ENCODE results near the gene MED20.
"Not testable (repeated sequence)": the region's sequence is repeated elsewhere in the genome, so short reads cannot be mapped to it uniquely, and the experiment has no call there.

The MED20 gene

DNA sequence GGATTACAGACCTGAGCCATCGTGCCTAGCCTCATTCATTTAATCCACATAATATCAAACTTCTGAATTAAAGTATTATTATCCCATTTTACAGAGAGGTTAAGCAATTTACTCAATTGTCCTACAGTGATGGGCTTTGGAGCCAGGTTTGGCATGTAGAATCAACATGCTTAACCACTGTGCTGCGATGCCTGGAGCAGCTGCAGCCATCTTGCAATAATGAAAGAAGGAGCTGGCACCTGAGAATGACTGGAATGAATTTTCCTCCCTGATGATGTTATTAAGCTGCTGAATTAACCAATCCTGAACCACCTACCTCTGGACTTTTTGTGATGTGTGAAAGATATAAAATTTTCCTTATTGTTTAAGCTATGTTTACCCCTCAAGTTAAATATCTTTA is 33.7 kb upstream of the MED20 start:
- Mint-ChIP-seq H3K9me3 (peaks cover 9% of the 10 kb centered on the region), H3K4me1 (ENCODE audit: low read depth) (peaks cover 17% of the 10 kb centered on the region), H3K4me3 (no peak overlapping the region), H3K27me3 (ENCODE audit: low read depth) (no peaks in the 10 kb centered on the region), H3K36me3 (ENCODE audit: low read depth) (peaks cover 10% of the 10 kb centered on the region), H3K27ac (no peak overlapping the region)

DNA sequence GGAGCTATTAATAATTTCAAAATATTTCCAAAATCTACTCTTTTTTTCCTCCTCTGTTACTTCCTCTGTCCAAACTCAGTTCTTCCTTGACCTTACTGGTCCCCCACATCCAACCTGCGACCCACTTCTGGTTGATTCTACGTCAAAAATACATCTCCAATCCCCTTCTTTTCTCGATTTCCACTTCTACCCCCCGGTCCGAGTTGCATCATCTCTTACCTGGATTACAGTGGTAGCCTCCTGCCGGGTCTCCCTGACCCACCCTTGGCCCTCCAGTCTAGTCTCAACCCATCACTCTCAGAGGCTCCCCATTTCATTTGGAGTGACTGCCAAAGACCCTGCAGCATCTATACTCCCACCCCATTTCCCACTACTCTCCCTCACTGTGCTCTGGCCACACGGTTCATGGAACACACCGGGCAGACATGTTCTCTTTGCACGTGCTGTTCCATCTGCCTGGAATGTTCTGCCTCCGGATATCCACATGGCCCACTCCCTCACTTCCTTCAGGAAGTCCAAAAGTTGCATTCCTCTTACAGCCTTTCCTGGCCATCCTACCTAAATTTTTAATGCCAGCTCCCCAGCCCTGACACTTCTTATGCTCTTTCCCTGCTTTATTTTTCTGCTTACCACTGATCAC is 26.8 kb upstream of the MED20 start:
- no peaks in the 10 kb centered on the region for H3K27me3 Mint-ChIP-seq (ENCODE audit: low read depth)
- H3K4me1 Mint-ChIP-seq (ENCODE audit: low read depth), result peaks cover 16% of the 10 kb centered on the region
- peaks cover 13% of the 10 kb centered on the region for H3K36me3 Mint-ChIP-seq (ENCODE audit: low read depth)
- H3K27ac Mint-ChIP-seq, result no peak overlapping the region
- H3K9me3 Mint-ChIP-seq, result no peaks in the 10 kb centered on the region
- no peak overlapping the region for H3K4me3 Mint-ChIP-seq

DNA sequence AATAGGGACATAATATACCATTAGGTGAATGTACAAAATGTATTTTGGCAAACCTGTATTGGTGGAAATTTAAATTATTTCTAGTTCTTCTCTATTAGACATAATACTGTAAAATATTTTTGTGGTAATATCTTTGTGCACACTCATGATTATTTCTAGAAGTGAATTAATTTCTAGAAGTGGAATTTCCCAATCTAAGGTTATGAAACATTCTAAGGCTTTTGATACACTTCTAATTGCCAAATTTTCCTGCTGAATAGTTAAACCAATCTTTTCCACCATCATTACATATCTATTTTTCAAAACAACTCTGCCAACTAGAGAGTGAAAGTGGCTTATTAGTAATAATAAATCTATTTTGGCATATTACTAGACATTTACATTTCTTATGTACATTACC is 22.5 kb upstream of the MED20 start:
- H3K9me3 Mint-ChIP-seq, result no peaks in the 10 kb centered on the region
- H3K4me3 Mint-ChIP-seq, result no peak overlapping the region
- H3K27me3 Mint-ChIP-seq (ENCODE audit: low read depth), result no peaks in the 10 kb centered on the region
- H3K36me3 Mint-ChIP-seq (ENCODE audit: low read depth), result peaks cover 34% of the 10 kb centered on the region
- H3K4me1 Mint-ChIP-seq (ENCODE audit: low read depth), result peaks cover 37% of the 10 kb centered on the region
- H3K27ac Mint-ChIP-seq, result no peak overlapping the region

GRCh38 chr6:41942882-41943281 is 21.9 kb upstream of the MED20 start:
- H3K4me1 Mint-ChIP-seq (ENCODE audit: low read depth), result peaks cover 40% of the 10 kb centered on the region
- H3K27me3 Mint-ChIP-seq (ENCODE audit: low read depth); H3K9me3 Mint-ChIP-seq: not testable (repeated sequence)
- peaks cover 38% of the 10 kb centered on the region for H3K36me3 Mint-ChIP-seq (ENCODE audit: low read depth)
- peak overlapping the region; percentile 86 for H3K4me3 Mint-ChIP-seq
- peak overlapping the region; percentile 93 for H3K27ac Mint-ChIP-seq

DNA sequence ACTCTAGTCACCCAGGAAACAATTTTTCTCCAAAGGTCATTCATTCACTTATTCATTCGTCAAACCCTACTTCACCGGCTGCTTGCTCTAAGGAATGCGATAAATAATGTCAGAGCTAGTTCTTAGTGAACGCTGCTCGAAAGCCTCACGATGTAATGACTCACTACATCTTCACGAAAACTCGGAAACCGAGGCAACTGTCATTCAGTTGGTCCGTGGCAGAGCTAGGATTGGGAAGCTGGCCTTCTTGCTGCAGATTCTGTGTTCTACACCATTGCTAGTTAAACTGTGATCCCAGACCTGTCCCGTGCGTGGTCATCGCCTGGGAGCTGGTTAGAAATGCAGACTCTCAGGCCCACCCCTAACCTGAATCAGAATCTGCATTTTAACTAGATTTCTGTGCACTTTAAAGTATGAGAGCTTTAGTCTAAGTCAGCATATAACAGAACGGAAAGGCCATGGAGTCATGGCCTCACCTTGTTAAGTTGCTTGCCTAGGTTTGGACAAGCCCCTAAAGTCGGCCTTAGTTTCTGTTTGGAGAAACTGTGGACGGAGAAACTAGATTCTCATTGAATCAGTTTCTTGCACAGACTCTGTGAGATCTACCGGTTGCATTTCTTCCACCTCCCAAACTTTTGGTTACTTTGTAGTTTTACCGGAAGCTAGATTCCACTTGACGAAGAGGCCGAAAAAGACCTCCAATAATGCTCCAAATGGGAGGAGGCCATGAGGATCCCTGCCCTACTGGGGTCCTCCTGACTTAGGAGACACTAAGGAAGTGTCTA is 21.3 kb upstream of the MED20 start:
- Mint-ChIP-seq H3K27me3 (ENCODE audit: low read depth) (no peaks in the 10 kb centered on the region), H3K4me3 (peak overlapping the region; percentile 86), H3K36me3 (ENCODE audit: low read depth) (peaks cover 38% of the 10 kb centered on the region), H3K9me3 (no peaks in the 10 kb centered on the region), H3K27ac (peak overlapping the region; percentile 93), H3K4me1 (ENCODE audit: low read depth) (peaks cover 40% of the 10 kb centered on the region)

DNA sequence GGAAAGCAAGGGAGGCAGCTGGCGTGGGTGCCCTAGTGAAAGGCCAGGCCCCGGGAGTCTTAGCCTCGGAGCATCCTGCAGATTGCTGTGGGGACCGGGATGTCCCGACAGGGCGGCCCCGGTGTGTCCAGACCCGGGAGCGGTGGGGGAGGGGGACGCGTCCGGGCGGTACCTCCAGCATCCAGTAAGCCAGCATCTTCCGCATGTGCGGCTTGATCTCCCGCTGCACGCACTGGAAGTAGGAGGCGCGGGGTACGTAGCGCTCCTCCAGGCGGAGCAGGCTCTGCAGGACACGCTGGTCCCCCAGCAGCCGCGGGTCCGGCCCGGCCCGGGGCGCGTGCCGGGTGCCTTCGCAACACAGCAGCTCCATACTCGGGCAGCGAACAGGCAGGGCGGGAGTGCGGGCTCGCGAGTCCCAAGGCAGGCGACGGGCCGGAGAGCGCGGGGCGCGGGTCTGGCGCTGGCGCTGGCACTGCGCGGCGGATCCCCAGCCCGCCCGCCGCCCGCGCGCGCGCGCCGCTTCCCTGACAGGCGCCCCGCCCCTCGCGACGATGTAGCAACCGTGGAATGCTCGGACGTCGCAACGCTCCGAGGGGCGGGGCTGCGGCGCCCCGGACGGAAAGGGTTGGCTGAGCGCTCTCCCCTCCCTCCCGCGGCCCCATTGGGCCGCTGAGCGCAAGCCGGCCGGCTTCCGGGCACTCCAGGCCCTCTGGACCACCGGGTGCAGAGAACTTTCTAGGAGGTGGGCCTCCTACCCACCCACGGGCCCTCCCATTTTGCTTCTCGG is 20.5 kb upstream of the MED20 start, which contains the start of gene CCND3:
Gene CCND3, minus strand, starts transcription at position 529 of the 787 bp plus-strand sequence. Its CDS starts 159 bp downstream, at position 370.
- no peaks in the 10 kb centered on the region for H3K27me3 Mint-ChIP-seq (ENCODE audit: low read depth)
- H3K27ac Mint-ChIP-seq, result peak within 1 kb of the TSS; percentile 93
- H3K4me1 Mint-ChIP-seq (ENCODE audit: low read depth), result peaks cover 46% of the 10 kb centered on the region
- no peaks in the 10 kb centered on the region for H3K9me3 Mint-ChIP-seq
- H3K4me3 Mint-ChIP-seq, result peak within 1 kb of the TSS; percentile 100
- peaks cover 44% of the 10 kb centered on the region for H3K36me3 Mint-ChIP-seq (ENCODE audit: low read depth)

- Mint-ChIP-seq H3K27me3 (ENCODE audit: low read depth) (no peaks in the 10 kb centered on the region), H3K4me1 (ENCODE audit: low read depth) (peaks cover 49% of the 10 kb centered on the region), H3K9me3 (no peaks in the 10 kb centered on the region), H3K27ac (peak overlapping the region; percentile 89), H3K4me3 (peak overlapping the region; percentile 100), H3K36me3 (ENCODE audit: low read depth) (peaks cover 50% of the 10 kb centered on the region)
These were observed 19.9 kb upstream of the MED20 start for GRCh38 chr6:41940759-41941279.

- no peaks in the 10 kb centered on the region for H3K27me3 Mint-ChIP-seq (ENCODE audit: low read depth)
- H3K27ac Mint-ChIP-seq, result peak overlapping the region; percentile 89
- H3K36me3 Mint-ChIP-seq (ENCODE audit: low read depth), result peaks cover 57% of the 10 kb centered on the region
- peaks cover 56% of the 10 kb centered on the region for H3K4me1 Mint-ChIP-seq (ENCODE audit: low read depth)
- no peaks in the 10 kb centered on the region for H3K9me3 Mint-ChIP-seq
- H3K4me3 Mint-ChIP-seq, result peak overlapping the region; percentile 100
These were observed 19.2 kb upstream of the MED20 start for GRCh38 chr6:41939848-41940758.

DNA sequence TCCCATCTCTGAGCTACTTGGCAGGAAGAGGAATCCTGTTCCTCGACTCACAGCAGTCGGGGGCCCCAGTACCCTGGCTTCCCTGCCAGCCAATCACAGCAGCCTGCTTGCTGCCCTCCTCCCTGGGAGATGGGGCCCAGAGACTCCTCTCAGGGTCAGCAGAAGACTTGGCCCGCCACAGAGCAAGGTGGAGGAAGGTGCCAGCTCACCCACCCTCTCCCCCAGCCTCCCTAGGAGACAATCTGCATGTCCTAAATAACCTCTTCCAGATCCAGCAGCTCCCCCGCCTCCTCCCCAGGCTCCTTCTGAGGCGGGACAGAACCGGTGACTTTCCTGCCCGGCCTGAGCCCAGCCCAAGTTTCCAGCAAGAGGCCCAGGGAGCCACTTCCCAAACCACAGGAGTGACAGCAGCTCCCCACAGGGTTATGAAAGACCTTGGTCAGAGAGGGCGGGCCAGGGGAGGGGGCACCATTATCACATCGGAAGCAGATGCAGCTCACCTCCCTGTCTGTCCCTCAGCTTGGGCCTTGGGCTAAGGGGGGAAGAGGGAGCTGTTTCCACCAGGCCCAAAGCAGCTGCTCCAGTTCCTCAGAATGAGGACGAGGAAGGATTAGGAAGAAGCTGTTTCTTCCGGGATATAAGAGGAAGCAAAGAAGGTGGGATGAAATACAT is 18.4 kb upstream of the MED20 start:
- H3K4me1 Mint-ChIP-seq (ENCODE audit: low read depth), result peaks cover 63% of the 10 kb centered on the region
- H3K4me3 Mint-ChIP-seq, result peak overlapping the region; percentile 100
- H3K9me3 Mint-ChIP-seq, result no peaks in the 10 kb centered on the region
- no peaks in the 10 kb centered on the region for H3K27me3 Mint-ChIP-seq (ENCODE audit: low read depth)
- peaks cover 65% of the 10 kb centered on the region for H3K36me3 Mint-ChIP-seq (ENCODE audit: low read depth)
- H3K27ac Mint-ChIP-seq, result peak overlapping the region; percentile 89

DNA sequence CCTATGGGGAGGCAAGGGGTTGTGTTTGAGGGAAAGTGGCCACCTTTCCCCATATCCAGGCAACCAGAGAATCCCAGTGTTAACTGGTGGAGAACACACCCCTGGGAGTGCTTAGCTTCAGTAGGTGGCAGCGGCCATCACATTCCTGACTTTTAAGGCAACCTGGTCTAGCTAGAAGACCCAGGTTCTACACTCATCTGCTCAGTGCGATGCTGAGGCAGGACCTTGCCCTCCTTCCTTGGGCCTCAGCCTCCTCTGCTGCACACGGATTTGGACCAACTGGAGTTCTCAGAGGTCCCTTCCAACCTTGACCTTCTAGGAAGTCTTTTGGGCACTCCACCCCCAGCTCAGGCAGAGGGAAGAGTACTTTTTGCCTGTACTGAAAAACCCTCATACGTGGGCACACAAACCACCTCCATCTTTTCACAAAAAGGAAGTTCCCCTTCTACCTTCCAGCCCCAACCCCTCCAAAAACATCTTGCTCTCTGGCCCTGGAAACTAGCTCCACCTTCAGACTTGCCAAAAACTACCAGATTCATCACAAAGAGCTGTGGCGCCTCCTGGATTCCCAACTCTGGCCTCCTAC is 17.7 kb upstream of the MED20 start:
- Mint-ChIP-seq H3K27ac (peak overlapping the region; percentile 89), H3K27me3 (ENCODE audit: low read depth) (no peaks in the 10 kb centered on the region), H3K4me1 (ENCODE audit: low read depth) (peaks cover 65% of the 10 kb centered on the region), H3K9me3 (no peaks in the 10 kb centered on the region), H3K4me3 (peak overlapping the region; percentile 100), H3K36me3 (ENCODE audit: low read depth) (peaks cover 66% of the 10 kb centered on the region)

DNA sequence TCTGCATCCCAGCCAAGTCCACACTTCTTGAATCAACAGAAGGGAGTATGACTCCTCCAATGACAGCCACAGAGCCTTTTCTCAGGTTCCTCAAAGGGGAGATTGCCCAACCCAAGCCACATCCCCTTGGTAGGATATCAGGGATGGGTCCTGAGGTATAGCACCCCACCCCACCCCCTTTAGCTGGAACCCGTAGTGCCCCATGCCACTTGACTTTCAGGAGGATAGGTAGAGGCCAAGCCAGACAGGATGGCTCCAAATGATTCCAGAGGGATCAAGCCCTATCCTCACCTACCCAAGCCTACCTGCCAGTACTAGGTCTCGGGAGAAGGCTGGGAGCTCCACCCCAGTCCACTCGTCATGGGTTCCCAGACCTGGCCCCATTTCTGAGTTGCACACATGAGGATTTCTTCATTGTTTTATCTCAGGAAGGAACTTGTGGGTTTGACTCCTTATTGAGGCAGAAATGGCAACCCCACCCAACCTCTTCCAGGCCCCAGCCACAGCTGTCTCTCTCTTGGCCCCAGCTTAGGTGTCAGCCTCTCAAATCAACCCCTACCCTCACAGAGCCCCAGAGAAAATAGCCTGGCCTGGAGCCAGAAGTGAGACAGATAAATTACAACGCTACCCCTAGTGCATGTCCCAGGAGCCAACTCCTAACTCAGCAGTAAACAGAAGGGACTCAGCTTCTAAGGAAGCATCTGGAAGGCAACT is 17.1 kb upstream of the MED20 start:
- peaks cover 67% of the 10 kb centered on the region for H3K36me3 Mint-ChIP-seq (ENCODE audit: low read depth)
- H3K27ac Mint-ChIP-seq, result peak overlapping the region; percentile 89
- H3K27me3 Mint-ChIP-seq (ENCODE audit: low read depth), result no peaks in the 10 kb centered on the region
- H3K4me3 Mint-ChIP-seq, result peak overlapping the region; percentile 100
- H3K4me1 Mint-ChIP-seq (ENCODE audit: low read depth), result peaks cover 66% of the 10 kb centered on the region
- no peaks in the 10 kb centered on the region for H3K9me3 Mint-ChIP-seq

GRCh38 chr6:41937472-41937860 is 16.5 kb upstream of the MED20 start:
- Mint-ChIP-seq H3K27ac (peak overlapping the region; percentile 89), H3K9me3 (no peaks in the 10 kb centered on the region), H3K27me3 (ENCODE audit: low read depth) (no peaks in the 10 kb centered on the region), H3K36me3 (ENCODE audit: low read depth) (peaks cover 72% of the 10 kb centered on the region), H3K4me3 (peak overlapping the region; percentile 100), H3K4me1 (ENCODE audit: low read depth) (peaks cover 67% of the 10 kb centered on the region)

Measured in T-helper 1 cell treated with Interleukin-12 subunit alpha and Interleukin-12 subunit beta and Interleukin-4 antibody, amounts not matched to agents 30 μg/mL and 1 μg/mL, for 36 hours (primary cell).